HAP-1 (cell line): Measurements from ENCODE around the gene MAMSTR.

ENCODE experiments used
- DNase-seq, 2 experiments: peaks; one replicate each; pipeline ENCODE4 v3.0.0-alpha.2; 2016 to 2020; ENCODE audit warnings: low spot score in 2 of 2
- H3K27me3 ChIP-seq: fragments of 250-450 bp; sonication (Bioruptor Pico); 2 replicates; pipeline ENCODE4 v1.5.1; 2020; ENCODE audit warnings: low read depth, mild to moderate bottlenecking, moderate library complexity
- H3K36me3 ChIP-seq: fragments of 250-450 bp; sonication (Bioruptor Pico); replicated peaks from 2 replicates; pipeline ENCODE4 v1.5.1; 2020; ENCODE audit warnings: mild to moderate bottlenecking
- H3K4me1 ChIP-seq: fragments of 250-450 bp; sonication (Bioruptor Pico); 2 replicates; pipeline ENCODE4 v1.5.1; 2020; ENCODE audit warnings: mild to moderate bottlenecking
- H3K4me3 ChIP-seq: fragments of 250-450 bp; sonication (Bioruptor Pico); 2 replicates; pipeline ENCODE4 v1.5.1; 2020; ENCODE audit warnings: mild to moderate bottlenecking, moderate library complexity
- H3K9me3 ChIP-seq: fragments of 250-450 bp; sonication (Bioruptor Pico); 2 replicates; pipeline ENCODE4 v1.5.1; 2020; ENCODE audit warnings: mild to moderate bottlenecking, moderate library complexity
- in situ Hi-C: fragments of 300-500 bp; cut with MboI; formaldehyde crosslinking; loops from 3 replicates; pipeline ENCODE4 v1.14.3; 2020; ENCODE audit warnings: low sequenced_read_pairs, inconsistent platforms, mixed read lengths

Gene MAMSTR

GRCh38 chr19:48752496-48753365 lies 33.2 kb upstream of the MAMSTR start, which contains the start of gene FUT1:
FUT1 (minus strand) TSS chr19:48752641; CDS start chr19:48751281, 1,360 bp downstream.
- in situ Hi-C loops: no loop called here
- peak; percentile 52 to 82 for DNase-seq
- Histone ChIP-seq H3K9me3 (no peaks in the 10 kb centered on the region), H3K27me3 (no peaks in the 10 kb centered on the region), H3K4me3 (peak within 1 kb of the TSS; percentile 48), H3K36me3 (no peaks in the 10 kb centered on the region; the same call in 1 of the 2 replicates), H3K4me1 (peaks cover 8% of the 10 kb centered on the region)

GRCh38 chr19:48751845-48752495 lies 32.4 kb upstream of the MAMSTR start:
- Histone ChIP-seq H3K4me3 (peak overlapping the region; percentile 48), H3K36me3 (no peaks in the 10 kb centered on the region; the same call in 1 of the 2 replicates), H3K9me3 (no peaks in the 10 kb centered on the region), H3K4me1 (peaks cover 8% of the 10 kb centered on the region), H3K27me3 (no peaks in the 10 kb centered on the region)
- no peak for DNase-seq
- in situ Hi-C loops: no loop called here

- Histone ChIP-seq H3K4me3 (no peak overlapping the region), H3K9me3 (no peaks in the 10 kb centered on the region), H3K36me3 (no peaks in the 10 kb centered on the region; the same call in 1 of the 2 replicates), H3K27me3 (no peaks in the 10 kb centered on the region), H3K4me1 (peaks cover 8% of the 10 kb centered on the region)
- in situ Hi-C loops: no loop called here
- DNase-seq: no peak
These were observed 31.4 kb upstream of the MAMSTR start for GRCh38 chr19:48750771-48751504.

GRCh38 chr19:48750351-48750750 lies 30.8 kb upstream of the MAMSTR start:
- no peaks in the 10 kb centered on the region for H3K27me3 ChIP-seq
- in situ Hi-C loops: no loop called here
- H3K4me1 ChIP-seq: peaks cover 8% of the 10 kb centered on the region
- DNase-seq: no peak
- H3K9me3 ChIP-seq: no peaks in the 10 kb centered on the region
- H3K4me3 ChIP-seq: no peak overlapping the region
- no peaks in the 10 kb centered on the region; the same call in 1 of the 2 replicates for H3K36me3 ChIP-seq

GRCh38 chr19:48749571-48750198 lies 30.2 kb upstream of the MAMSTR start:
- Histone ChIP-seq H3K36me3 (no peaks in the 10 kb centered on the region; the same call in 1 of the 2 replicates), H3K4me3 (no peak overlapping the region), H3K27me3 (no peaks in the 10 kb centered on the region), H3K9me3 (no peaks in the 10 kb centered on the region), H3K4me1 (peaks cover 8% of the 10 kb centered on the region)
- in situ Hi-C loops: no loop called here
- no peak for DNase-seq

- peaks cover 3% of the 10 kb centered on the region for H3K4me1 ChIP-seq
- H3K4me3 ChIP-seq: no peak within 1 kb of the TSS
- no peaks in the 10 kb centered on the region for H3K9me3 ChIP-seq
- no peaks in the 10 kb centered on the region; the same call in 1 of the 2 replicates for H3K36me3 ChIP-seq
- no peaks in the 10 kb centered on the region for H3K27me3 ChIP-seq
- DNase-seq: peak in 1 of 2 experiments; percentile 65
- in situ Hi-C loops: no loop called here
These were observed 27.4 kb upstream of the MAMSTR start, which contains the start of gene IZUMO1 for GRCh38 chr19:48746738-48747575. IZUMO1 (minus strand) TSS chr19:48746909; CDS start chr19:48745859, 1,050 bp downstream.

- in situ Hi-C loops: no loop called here
- Histone ChIP-seq H3K9me3 (no peaks in the 10 kb centered on the region), H3K36me3 (no peaks in the 10 kb centered on the region; the same call in 1 of the 2 replicates), H3K4me1 (peaks cover 3% of the 10 kb centered on the region), H3K27me3 (no peaks in the 10 kb centered on the region), H3K4me3 (no peak overlapping the region)
- no peak for DNase-seq
These were observed 26.6 kb upstream of the MAMSTR start for GRCh38 chr19:48746110-48746509.

GRCh38 chr19:48745208-48745995 lies 25.9 kb upstream of the MAMSTR start:
- H3K27me3 ChIP-seq: no peaks in the 10 kb centered on the region
- no peaks in the 10 kb centered on the region; the same call in 1 of the 2 replicates for H3K36me3 ChIP-seq
- DNase-seq: peak; percentile 45 to 77
- in situ Hi-C loops: no loop called here
- no peaks in the 10 kb centered on the region for H3K9me3 ChIP-seq
- H3K4me1 ChIP-seq: peaks cover 4% of the 10 kb centered on the region
- no peak overlapping the region for H3K4me3 ChIP-seq

- Histone ChIP-seq H3K27me3 (no peaks in the 10 kb centered on the region), H3K9me3 (no peaks in the 10 kb centered on the region; the same call in 1 of the 2 replicates), H3K4me3 (no peak overlapping the region), H3K4me1 (peaks cover 13% of the 10 kb centered on the region), H3K36me3 (no peaks in the 10 kb centered on the region)
- no peak for DNase-seq
- in situ Hi-C loops: no loop called here
These were observed 22.6 kb upstream of the MAMSTR start for GRCh38 chr19:48742096-48742495.

- H3K36me3 ChIP-seq: no peaks in the 10 kb centered on the region
- H3K4me1 ChIP-seq: peaks cover 13% of the 10 kb centered on the region
- no peaks in the 10 kb centered on the region for H3K27me3 ChIP-seq
- in situ Hi-C loops: no loop called here
- no peaks in the 10 kb centered on the region; the same call in 1 of the 2 replicates for H3K9me3 ChIP-seq
- peak in 1 of 2 experiments; percentile 81 for DNase-seq
- no peak overlapping the region for H3K4me3 ChIP-seq
These were observed 21.8 kb upstream of the MAMSTR start for GRCh38 chr19:48741129-48741999.
